CD14-positive monocyte (primary cell): Measurements from ENCODE around the gene POLDIP2. TPM values are rescaled to one million over a fixed set of nuclear protein-coding genes. Genes with fewer than 3 reads are reported as not detected.

Experiments
- DNase-seq, 3 donors: peaks; one replicate each; pipeline ENCODE4 v3.0.0-alpha.2; 2011 to 2022
- H2AFZ ChIP-seq: 2 replicates; pipeline ENCODE4 v1.6.0; 2012; ENCODE audit warnings: mild to moderate bottlenecking, low read depth, low read length, inconsistent platforms; ENCODE audit not compliant: insufficient read depth, poor library complexity, severe bottlenecking
- H3K27ac ChIP-seq, 2 donors: 1 replicate in 1 of 2; 2 replicates in 1 of 2; pipeline ENCODE4 v1.5.1; 2012 to 2013; ENCODE audit warnings: low read length in 2 of 2, control low read depth in 1 of 2, inconsistent platforms in 1 of 2, low read depth in 1 of 2, mild to moderate bottlenecking in 1 of 2
- H3K27me3 ChIP-seq, 2 donors: one replicate each; pipeline versions ENCODE4 v1.6.0 to v1.6.1; 2011 to 2013; ENCODE audit warnings: low read length in 2 of 2; ENCODE audit not compliant: control insufficient read depth in 2 of 2, insufficient read depth in 2 of 2
- H3K36me3 ChIP-seq, 2 donors: replicated peaks in 1 of 2; 1 replicate in 1 of 2; 2 replicates in 1 of 2; pipeline versions ENCODE4 v1.5.1 to v1.6.1; 2012 to 2013; ENCODE audit warnings: low read length in 2 of 2, control low read depth in 1 of 2, inconsistent platforms in 1 of 2, mild to moderate bottlenecking in 1 of 2; ENCODE audit not compliant: insufficient read depth in 2 of 2, control insufficient read depth in 1 of 2
- H3K4me1 ChIP-seq, 2 donors: 1 replicate in 1 of 2; 2 replicates in 1 of 2; pipeline versions ENCODE4 v1.5.1 to v1.6.1; 2012 to 2013; ENCODE audit warnings: low read length in 2 of 2, control low read depth in 1 of 2, inconsistent platforms in 1 of 2, mild to moderate bottlenecking in 1 of 2, moderate library complexity in 1 of 2; ENCODE audit not compliant: insufficient read depth in 2 of 2, control insufficient read depth in 1 of 2
- H3K4me2 ChIP-seq: replicated peaks from 2 replicates; pipeline ENCODE3; 2012; ENCODE audit warnings: low read length, moderate library complexity, mild to moderate bottlenecking; ENCODE audit not compliant: poor library complexity, severe bottlenecking; ENCODE audit errors: extremely low read depth
- H3K4me3 ChIP-seq, 3 experiments: fragments of 200-600 bp in 1 of 3; sonication (generic) in 1 of 3; replicated peaks in 1 of 3; 1 replicate in 2 of 3; 2 replicates in 1 of 3; pipeline ENCODE4 v1.5.1; 2011 to 2013; ENCODE audit warnings: low read length in 3 of 3, mild to moderate bottlenecking in 3 of 3, control low read depth in 2 of 3, low read depth in 2 of 3, inconsistent platforms in 1 of 3, moderate library complexity in 1 of 3
- H3K79me2 ChIP-seq: 2 replicates; pipeline ENCODE4 v1.6.0; 2012; ENCODE audit warnings: mild to moderate bottlenecking, control low read depth, inconsistent platforms, low read length, moderate library complexity; ENCODE audit not compliant: insufficient read depth
- H3K9ac ChIP-seq: 2 replicates; pipeline ENCODE4 v1.6.0; 2017; ENCODE audit warnings: low read length, mild to moderate bottlenecking; ENCODE audit not compliant: insufficient read depth, poor library complexity, severe bottlenecking
- H3K9me3 ChIP-seq, 2 donors: replicated peaks in 1 of 2; 1 replicate in 1 of 2; 2 replicates in 1 of 2; pipeline versions ENCODE4 v1.5.1 to v1.6.1; 2012 to 2013; ENCODE audit warnings: low read length in 2 of 2, control low read depth in 1 of 2; ENCODE audit not compliant: control insufficient read depth in 1 of 2, insufficient read depth in 1 of 2
- H4K20me1 ChIP-seq: 2 replicates; pipeline ENCODE4 v1.6.0; 2012; ENCODE audit warnings: mild to moderate bottlenecking, low read length, control low read depth, moderate library complexity; ENCODE audit not compliant: insufficient read depth
- H3K27ac Mint-ChIP-seq, 7 donors: one replicate each; pipeline ENCODE4 v1.8.0; 2020; ENCODE audit warnings: mild to moderate bottlenecking in 7 of 7, mixed read lengths in 7 of 7, moderate library complexity in 6 of 7, inconsistent platforms in 2 of 7
- H3K27me3 Mint-ChIP-seq, 3 donors: one replicate each; pipeline ENCODE4 v1.8.0; 2021 to 2022; ENCODE audit warnings: low read depth in 3 of 3, mild to moderate bottlenecking in 3 of 3, mixed read lengths in 3 of 3, moderate library complexity in 3 of 3, inconsistent platforms in 1 of 3
- H3K36me3 Mint-ChIP-seq, 2 donors: one replicate each; pipeline ENCODE4 v1.8.0; 2020; ENCODE audit warnings: mixed read lengths in 2 of 2, inconsistent platforms in 1 of 2, mild to moderate bottlenecking in 1 of 2
- H3K4me1 Mint-ChIP-seq: one replicate; pipeline ENCODE4 v1.8.0; 2020; ENCODE audit warnings: mild to moderate bottlenecking, mixed read lengths
- H3K4me3 Mint-ChIP-seq, 2 donors: one replicate each; pipeline ENCODE4 v1.8.0; 2020; ENCODE audit warnings: mild to moderate bottlenecking in 2 of 2, mixed read lengths in 2 of 2, moderate library complexity in 1 of 2
- H3K9me3 Mint-ChIP-seq, 7 donors: one replicate each; pipeline ENCODE4 v1.8.0; 2020 to 2022; ENCODE audit warnings: mixed read lengths in 7 of 7, mild to moderate bottlenecking in 6 of 7, moderate library complexity in 6 of 7, inconsistent platforms in 2 of 7
- WGBS: methylation state at CpG from one replicate; pipeline ENCODE4 v1.1.5; 2013; ENCODE audit warnings: missing lambda C conversion rate; ENCODE audit not compliant: insufficient coverage; 5-methylcytosine and 5-hydroxymethylcytosine counted together
- intact Hi-C, 2 donors: fragments of 100-400 bp; cut with micrococcal nuclease; formaldehyde crosslinking; loops; one replicate each; pipeline versions ENCODE4 v1.15.0 to v1.15.1; 2023
- polyA plus RNA-seq, 3 donors: library from polyadenylated mRNA; depleted of rRNA in 1 of 3; unstranded in 2 of 3; stranded (reverse) in 1 of 3; fragments of 300-500 nt in 2 of 3; fragments of >200 nt in 1 of 3; fragmentation: Illumina TruSeq in 2 of 3; gene quantifications; 1 replicate in 2 of 3; 2 replicates in 1 of 3; pipeline ENCODE4 v1.2.3, GENCODE V29; 2012 to 2021
- TF ChIP-seq, protein P1 (sequence below): fragments of 200-600 bp; IDR thresholded peaks from one replicate; pipeline ENCODE4 v1.8.0; 2022; ENCODE audit warnings: antibody characterized with exemption, mild to moderate bottlenecking

Gene POLDIP2
- polyA plus RNA-seq, 3 donors = 31.5 to 76.9 (median 72.4) TPM

DNA sequence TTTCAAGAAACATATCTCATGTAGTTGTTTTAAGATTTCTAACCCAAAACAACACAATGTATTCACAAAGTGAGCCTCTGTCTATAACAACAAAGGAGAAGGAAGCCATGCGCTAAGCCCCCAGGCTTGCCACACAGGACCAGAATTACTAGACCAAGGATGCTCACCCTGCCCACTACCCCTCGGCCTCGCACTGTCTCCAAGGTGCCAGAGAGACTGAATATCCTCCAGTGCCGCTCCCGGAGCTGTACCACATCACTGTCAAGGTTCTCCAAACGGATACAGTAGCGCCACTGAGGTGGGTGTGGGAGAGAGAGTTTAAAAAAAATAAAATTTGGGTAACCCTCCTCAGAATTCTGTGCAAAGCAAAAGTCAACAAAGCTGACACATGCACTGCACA, 7.1 kb downstream of the POLDIP2 start:
- no peaks in the 10 kb centered on the region for H3K27me3 Mint-ChIP-seq
- H2AFZ ChIP-seq = no peak overlapping the region
- no peak overlapping the region for H3K4me2 ChIP-seq
- no peak overlapping the region for H3K4me3 ChIP-seq
- H3K4me1 ChIP-seq = no peaks in the 10 kb centered on the region
- H4K20me1 ChIP-seq = no peaks in the 10 kb centered on the region
- H3K4me3 Mint-ChIP-seq = no peak overlapping the region
- H3K27ac ChIP-seq = no peak overlapping the region
- 100% methylated on average over 5 of the region's 7 CpGs for WGBS
- no peaks in the 10 kb centered on the region for H3K27me3 ChIP-seq
- no peak overlapping the region for H3K9ac ChIP-seq
- no peaks in the 10 kb centered on the region for H3K9me3 ChIP-seq
- H3K27ac Mint-ChIP-seq = no peak overlapping the region
- TF ChIP-seq, protein P1, sequence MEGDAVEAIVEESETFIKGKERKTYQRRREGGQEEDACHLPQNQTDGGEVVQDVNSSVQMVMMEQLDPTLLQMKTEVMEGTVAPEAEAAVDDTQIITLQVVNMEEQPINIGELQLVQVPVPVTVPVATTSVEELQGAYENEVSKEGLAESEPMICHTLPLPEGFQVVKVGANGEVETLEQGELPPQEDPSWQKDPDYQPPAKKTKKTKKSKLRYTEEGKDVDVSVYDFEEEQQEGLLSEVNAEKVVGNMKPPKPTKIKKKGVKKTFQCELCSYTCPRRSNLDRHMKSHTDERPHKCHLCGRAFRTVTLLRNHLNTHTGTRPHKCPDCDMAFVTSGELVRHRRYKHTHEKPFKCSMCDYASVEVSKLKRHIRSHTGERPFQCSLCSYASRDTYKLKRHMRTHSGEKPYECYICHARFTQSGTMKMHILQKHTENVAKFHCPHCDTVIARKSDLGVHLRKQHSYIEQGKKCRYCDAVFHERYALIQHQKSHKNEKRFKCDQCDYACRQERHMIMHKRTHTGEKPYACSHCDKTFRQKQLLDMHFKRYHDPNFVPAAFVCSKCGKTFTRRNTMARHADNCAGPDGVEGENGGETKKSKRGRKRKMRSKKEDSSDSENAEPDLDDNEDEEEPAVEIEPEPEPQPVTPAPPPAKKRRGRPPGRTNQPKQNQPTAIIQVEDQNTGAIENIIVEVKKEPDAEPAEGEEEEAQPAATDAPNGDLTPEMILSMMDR = no peak
- H3K36me3 ChIP-seq = peaks cover 85 to 98% of the 10 kb centered on the region in 2 donors
- H3K79me2 ChIP-seq = no peaks in the 10 kb centered on the region
- no peak for DNase-seq
- no peaks in the 10 kb centered on the region for H3K9me3 Mint-ChIP-seq
- intact Hi-C loops = no loop called here
- H3K36me3 Mint-ChIP-seq = peaks cover 85 to 97% of the 10 kb centered on the region in 2 donors
- H3K4me1 Mint-ChIP-seq = no peaks in the 10 kb centered on the region

DNA sequence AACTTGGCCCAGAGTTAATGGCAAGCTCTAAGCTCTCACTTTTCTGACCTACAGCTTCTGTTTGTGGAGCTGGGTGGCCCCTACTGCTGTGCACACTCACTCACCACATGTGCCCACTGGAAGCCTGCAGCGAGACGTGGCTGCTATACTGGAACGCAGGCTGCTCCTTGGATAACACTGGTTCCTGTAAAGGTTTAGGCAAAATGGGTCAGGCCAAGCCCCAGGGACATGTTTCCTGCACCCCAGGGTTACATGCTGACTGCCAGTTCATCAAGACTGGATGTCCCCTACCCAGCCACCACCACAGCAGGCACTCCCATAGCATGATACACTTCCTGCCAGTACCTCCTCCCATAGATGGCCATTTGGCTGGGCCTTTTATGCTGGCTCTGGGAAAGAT, 8.3 kb downstream of the POLDIP2 start:
- H4K20me1 ChIP-seq = no peaks in the 10 kb centered on the region

More for the DNA sequence above, 8.3 kb downstream of the POLDIP2 start:
- Histone ChIP-seq H3K4me3 (no peak overlapping the region), H3K9ac (no peak overlapping the region), H3K4me1 (no peaks in the 10 kb centered on the region), H3K27me3 (no peaks in the 10 kb centered on the region), H3K9me3 (no peaks in the 10 kb centered on the region), H3K4me2 (no peak overlapping the region), H3K27ac (no peak overlapping the region), H3K36me3 (peaks cover 90 to 99% of the 10 kb centered on the region in 2 donors), H3K79me2 (no peaks in the 10 kb centered on the region), H2AFZ (no peak overlapping the region)
- no peak for DNase-seq
- Mint-ChIP-seq H3K27ac (no peak overlapping the region), H3K4me1 (no peaks in the 10 kb centered on the region), H3K27me3 (no peaks in the 10 kb centered on the region), H3K36me3 (peaks cover 83 to 98% of the 10 kb centered on the region in 2 donors), H3K4me3 (no peak overlapping the region), H3K9me3 (no peaks in the 10 kb centered on the region)
- intact Hi-C loops = no loop called here
- TF ChIP-seq, protein P1 = no peak
- 100% methylated on average over 1 of the region's 3 CpGs for WGBS
